Activated gamma-delta T cell treated with anti-CD3 and anti-CD28 coated beads, Interleukin-2, amount 50 U/mL, for 16 hours (primary cell): ENCODE data around the gene EXO5.
"Not testable (repeated sequence)": the region's sequence is repeated elsewhere in the genome, so short reads cannot be mapped to it uniquely, and the experiment has no call there.

Experiments
- DNase-seq: peaks from one replicate; pipeline ENCODE4 v3.0.0-alpha.2; 2020; ENCODE audit warnings: low read depth

The EXO5 gene

GRCh38 chr1:40553017-40553416 is 44.5 kb downstream of the EXO5 start:
- no peak for DNase-seq

GRCh38 chr1:40554807-40555206 is 46.2 kb downstream of the EXO5 start:
- not testable (repeated sequence) for DNase-seq

- no peak for DNase-seq
Observed at GRCh38 chr1:40556121-40556520, 47.6 kb downstream of the EXO5 start.

- DNase-seq: not testable (repeated sequence)
Observed at GRCh38 chr1:40558241-40558640, 49.7 kb downstream of the EXO5 start.

- DNase-seq: no peak
Observed at GRCh38 chr1:40562185-40562584, 53.6 kb downstream of the EXO5 start.

- DNase-seq: no peak
Observed at GRCh38 chr1:40563266-40563665, 54.7 kb downstream of the EXO5 start.

GRCh38 chr1:40564506-40564905 is 55.9 kb downstream of the EXO5 start:
- DNase-seq: no peak

GRCh38 chr1:40564913-40565312 is 56.3 kb downstream of the EXO5 start:
- no peak for DNase-seq
